ENCODE measurements around the gene RHCE.
"Not testable (repeated sequence)": the region's sequence is repeated elsewhere in the genome, so short reads cannot be mapped to it uniquely, and the experiment has no call there.

The RHCE gene

GRCh38 chr1:25432749-25433388, 12.2 kb upstream of the RHCE start:
- no peak for DNase-seq (ENCODE audit: low spot score)

DNA sequence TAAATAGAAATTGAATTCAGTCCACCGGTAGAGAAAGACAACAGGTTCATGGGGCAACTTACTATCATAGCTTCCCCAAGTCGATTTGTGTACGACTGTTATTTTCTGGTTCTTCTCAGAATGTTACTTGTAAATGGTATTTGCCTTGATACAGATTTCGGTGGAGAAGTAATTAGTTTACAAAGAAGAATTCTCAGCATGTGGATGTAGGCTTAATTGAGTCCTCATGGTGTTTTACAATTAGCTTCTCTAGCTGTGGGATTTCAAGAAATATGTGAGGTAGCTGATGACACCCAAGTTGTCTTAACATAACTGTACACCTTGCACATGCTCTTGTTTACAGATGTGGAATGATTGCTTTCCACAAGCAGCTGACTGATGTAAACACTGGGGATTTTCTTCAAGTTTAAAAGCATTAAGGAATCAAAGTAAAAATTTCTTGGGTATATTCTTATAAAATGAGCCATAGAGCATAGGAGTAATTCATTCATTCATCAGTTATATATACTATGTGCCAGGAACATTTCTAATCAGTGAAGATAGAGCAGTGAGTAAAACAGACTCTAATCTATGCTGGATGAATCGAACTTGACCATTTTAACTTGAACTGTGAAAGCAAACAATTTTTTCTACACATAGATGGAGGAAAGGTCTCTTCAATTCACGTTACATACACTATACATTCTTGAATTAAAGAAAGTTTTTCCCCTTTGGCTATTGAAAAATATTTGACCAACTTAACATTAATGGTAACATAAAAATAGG, 11.5 kb upstream of the RHCE start:
- DNase-seq (ENCODE audit: low spot score), result peak; percentile 22

GRCh38 chr1:25430967-25431881, 10.6 kb upstream of the RHCE start:
- DNase-seq (ENCODE audit: low spot score), result no peak

DNA sequence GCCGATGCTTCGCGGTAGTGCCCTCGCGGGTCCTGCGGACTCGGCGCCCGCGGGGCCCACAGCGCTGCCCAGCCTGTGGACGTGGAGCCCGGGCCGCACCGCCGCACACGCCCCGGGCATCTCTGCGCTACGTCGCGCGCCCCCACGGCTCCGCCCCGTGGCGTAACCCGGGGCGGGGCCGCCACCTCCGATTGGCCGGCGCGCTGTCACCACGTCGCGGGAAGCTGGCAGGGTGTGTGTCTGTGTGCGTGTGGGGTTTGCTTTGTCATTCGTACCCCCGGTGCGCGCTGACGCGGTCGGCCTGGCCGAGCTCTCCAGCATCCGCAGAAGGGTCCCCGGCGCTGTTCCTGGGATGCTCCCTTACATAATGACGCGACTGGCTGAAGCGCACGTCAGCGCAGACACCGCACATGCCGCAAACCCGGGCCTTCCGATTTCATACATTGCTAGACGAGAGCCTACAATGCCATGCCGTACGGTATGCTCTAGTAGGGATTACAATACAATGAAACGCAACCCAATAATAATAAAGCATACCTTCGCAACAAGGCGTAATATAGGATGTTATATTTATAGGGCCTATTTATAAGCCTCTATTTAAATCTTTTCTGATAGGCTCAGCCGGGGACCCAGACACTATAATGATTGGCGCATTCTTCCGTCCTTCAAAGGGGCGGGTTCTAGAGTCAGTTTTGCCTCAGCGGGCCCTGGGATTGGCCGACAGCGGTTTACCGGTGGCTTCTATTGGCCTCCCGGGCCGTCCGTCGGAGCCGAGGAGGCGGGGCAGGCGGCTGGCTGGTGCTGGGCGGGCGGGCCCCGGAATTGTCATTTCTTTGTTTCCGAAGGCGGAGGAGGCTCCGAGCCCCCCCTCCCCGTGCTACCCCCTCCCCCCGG, 9.7 kb upstream of the RHCE start, which contains the start of gene MACO1:
Gene MACO1, plus strand, starts transcription at position 825 of the 894 bp plus-strand sequence. CDS start 202 bp downstream, outside the sequence.
- DNase-seq (ENCODE audit: low spot score), result peak; percentile 94

GRCh38 chr1:25428475-25429166, 8.0 kb upstream of the RHCE start:
- DNase-seq (ENCODE audit: low spot score), result no peak

DNA sequence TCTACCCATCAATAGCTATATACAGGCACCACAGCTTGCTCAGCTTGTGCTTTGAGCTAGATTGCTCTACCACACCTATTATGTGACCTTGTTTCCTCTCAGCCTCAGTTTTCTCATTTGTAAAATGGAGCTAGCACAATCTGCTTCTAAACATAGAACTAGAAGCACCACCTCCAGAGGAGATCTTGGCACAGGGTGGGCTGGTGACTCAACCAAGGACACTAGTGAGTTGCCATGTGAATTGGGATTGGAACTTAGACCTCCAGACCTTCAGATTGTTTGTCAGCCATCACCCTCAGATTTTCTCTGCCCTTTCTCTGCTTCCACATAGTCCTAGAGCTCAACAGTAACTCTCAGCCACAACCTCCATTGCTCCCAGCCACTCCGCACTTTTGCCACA, 7.1 kb upstream of the RHCE start:
- no peak for DNase-seq (ENCODE audit: low spot score)

DNA sequence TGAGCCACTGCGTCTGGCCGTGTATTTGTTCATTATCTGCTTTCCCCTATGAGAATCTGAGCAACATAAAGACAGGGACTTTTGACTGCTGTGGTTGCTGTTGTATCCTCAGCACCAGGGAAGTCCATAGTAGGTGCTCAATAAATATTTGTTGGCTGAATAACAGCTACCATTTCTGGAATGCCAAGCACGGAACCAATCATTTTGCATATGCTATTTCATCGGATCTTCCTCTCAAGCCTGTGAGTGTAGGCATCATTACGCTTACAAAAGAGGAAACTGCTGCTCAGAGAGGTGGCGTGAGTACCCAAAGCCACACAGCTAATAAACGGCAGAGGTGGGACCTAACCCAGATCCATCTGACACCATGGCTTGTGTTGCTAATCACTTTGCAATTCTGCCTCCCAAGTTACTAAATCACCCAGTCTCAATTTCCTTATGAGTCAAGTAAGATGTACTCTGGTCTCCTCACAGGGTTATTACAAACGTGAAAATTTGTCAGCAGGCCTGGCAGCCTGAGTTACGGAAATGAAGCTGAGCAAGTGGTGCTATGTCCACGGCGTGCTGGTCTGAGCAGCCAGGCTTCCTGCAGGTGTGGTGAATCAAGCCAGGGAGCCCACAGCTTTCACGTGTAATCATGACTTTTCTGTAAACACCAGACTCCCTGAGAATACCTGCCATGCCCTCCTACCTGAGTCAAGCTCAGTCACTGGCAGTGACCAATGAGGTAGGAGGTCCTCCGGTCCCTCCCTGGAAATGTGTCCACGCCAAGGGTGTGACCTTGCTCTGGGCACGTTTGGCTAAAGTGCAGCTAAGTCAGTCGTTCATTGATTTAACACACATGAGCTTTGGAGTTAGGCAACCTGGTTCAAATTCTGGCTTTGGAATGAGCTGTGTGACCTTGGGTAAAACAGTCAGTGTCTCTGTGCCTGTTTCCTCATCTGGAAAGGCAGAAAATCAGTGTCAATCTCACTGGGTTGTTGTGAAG, 4.8 kb upstream of the RHCE start:
- DNase-seq (ENCODE audit: low spot score), result peak; percentile 63

- DNase-seq (ENCODE audit: low spot score), result not testable (repeated sequence)
These were observed 2.6 kb upstream of the RHCE start for GRCh38 chr1:25423206-25423605.

DNA sequence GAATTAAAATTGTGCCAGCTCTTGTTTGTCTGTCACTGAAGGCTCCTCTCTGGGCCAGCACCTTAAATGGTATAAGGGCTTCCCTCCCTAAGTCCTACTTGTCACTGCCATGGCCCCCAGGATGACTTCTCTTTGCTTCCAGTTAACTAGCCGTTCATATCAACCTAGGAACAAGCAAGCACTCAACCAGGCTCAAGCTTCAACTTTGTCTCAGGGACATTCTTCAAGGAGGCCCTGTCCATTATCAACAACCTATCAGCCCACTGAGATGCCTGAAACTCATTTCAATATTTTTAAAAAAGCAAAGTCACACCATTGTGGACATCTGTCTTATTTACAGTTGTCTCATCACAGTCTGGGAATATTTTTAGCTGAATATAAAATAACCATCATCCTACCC, 1.3 kb downstream of the RHCE start:
- not testable (repeated sequence) for DNase-seq (ENCODE audit: low spot score)

GRCh38 chr1:25417280-25417679, 3.3 kb downstream of the RHCE start:
- not testable (repeated sequence) for DNase-seq (ENCODE audit: low spot score)

DNA sequence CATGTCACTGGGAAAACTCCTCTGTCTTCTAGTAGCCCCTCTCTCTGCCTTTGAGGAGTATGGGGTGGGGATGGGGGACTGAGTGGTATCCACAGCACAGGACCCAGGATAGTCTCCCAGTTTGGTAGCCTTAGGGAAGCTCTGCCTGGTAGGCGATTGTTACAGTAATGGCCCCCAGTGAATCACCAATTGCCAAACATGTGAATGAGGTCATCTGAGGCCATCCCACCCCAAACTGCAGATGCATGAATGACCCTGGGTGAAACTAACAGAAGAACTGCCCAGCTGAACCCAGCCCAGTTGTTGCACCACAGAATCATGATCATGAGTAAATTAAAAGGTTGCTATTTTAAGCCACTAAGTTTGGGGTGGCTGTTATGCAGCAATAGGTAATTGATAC, 6.0 kb downstream of the RHCE start:
- not testable (repeated sequence) for DNase-seq (ENCODE audit: low spot score)

GRCh38 chr1:25414157-25414556, 6.5 kb downstream of the RHCE start:
- not testable (repeated sequence) for DNase-seq (ENCODE audit: low spot score)

DNA sequence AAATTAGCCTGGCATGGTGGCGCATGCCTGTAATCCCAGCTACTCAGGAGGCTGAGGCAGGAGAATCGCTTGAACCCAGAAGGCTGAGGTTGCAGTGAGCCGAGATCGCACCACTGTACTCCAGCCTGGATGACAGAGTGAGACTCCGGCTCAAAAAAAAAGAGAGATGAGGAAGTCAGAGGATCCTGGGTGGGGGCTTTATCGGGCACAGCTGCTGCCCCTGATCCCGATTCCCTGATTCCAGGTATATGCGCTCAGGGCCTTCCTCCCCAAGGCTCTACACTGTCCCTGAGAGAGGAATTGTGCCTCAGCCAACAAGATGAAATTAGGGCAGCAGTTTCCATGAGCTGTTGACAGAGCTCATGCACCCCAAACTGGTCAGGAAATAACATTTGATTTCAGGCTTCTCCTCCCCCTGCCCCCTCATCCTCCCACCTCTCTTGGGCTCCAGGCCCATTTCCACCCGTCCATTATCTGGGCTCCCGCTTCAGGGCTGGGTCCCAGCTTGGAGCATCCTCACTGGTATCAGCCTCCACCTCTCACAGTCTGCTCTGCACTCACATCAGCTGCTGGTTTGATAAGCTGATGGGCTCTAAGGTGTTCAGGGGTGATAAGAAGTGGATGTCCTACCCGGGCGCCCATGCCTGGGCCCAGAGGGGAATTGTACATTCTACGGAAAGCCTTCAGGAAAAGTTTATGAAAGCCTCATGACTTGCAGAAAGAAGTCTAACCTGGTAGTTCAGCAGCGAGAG, 7.6 kb downstream of the RHCE start:
- not testable (repeated sequence) for DNase-seq (ENCODE audit: low spot score)

- not testable (repeated sequence) for DNase-seq (ENCODE audit: low spot score)
These were observed 10.8 kb downstream of the RHCE start for GRCh38 chr1:25409641-25410427.

GRCh38 chr1:25405731-25406305, 14.8 kb downstream of the RHCE start:
- not testable (repeated sequence) for DNase-seq (ENCODE audit: low spot score)

DNA sequence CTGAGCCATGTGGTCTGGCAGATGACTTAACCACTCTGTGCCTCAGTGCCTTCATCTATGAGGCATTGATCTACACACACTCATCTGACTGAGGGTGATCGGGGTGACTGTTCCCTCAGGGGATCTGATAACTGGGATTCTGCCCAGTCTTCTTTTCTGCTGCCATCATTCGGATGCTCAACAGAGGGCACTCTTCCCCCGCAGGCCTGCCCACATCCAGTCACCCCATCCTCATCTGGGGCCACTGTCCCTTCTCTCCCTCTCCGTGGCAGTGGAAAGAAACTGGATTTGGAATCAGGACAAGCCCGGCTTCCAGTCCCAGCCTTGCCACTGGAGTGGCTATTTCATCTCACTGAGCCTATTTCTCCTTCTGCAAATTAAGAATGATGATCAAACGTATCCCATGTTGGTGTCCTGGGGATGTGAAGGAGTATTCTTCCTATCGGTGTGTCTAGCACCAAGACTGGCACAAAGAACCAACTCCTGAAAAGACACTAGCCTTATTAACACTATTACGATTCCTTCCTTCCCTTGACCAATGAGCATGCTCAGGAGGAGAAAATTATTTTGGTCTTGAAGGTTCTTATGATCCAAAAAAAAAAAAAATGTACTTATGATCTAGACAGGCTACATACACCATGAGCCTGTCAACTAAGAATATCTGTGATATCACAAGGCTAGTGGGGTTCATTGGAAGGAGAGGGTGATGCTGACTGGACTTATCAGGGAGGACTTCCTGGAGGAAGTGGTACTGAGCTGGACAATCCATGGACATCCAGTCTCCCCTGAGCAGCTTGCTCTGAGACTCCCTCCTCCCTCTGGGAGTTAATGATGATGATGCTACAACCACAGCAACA, 17.4 kb downstream of the RHCE start:
- DNase-seq (ENCODE audit: low spot score), result not testable (repeated sequence)

DNA sequence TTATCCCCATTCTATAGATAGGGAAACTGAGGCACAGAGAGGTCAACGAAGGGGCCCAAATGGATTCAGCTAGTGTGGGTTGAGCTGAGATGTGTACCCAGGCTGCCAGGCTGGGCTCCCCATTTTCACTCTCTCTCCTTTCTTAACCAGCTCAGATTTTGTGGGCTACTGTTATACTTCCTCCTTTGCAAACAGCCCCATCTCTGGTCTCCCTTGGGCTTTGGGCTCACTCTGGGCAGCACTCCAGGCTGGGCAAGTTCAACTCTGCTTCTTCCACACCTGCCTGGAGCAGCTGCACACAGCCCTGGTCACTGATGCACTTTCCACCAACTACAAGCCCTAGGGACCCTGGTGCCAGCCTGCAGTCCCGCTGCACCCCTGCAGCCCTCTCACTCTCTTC, 22.5 kb downstream of the RHCE start:
- not testable (repeated sequence) for DNase-seq (ENCODE audit: low spot score)
